ENCODE results near the gene CSKMT.

CSKMT gene

DNA sequence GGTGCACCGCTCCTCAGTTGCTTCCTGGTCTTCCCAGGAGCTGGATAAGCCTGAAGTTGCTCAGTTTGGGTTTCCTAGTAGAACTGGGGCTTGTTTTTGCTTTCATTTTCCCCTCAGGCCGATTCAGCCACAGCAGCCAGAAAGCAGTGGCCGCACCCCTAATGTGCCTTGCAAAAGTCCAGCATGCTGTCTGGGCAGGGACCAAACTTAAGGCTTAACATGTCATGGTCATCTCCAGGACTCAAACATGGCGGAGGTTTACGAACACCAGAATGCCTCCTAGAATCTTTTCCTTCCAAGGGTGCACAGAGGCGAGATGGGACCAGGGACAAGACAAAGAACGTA lies 44.9 kb downstream of the CSKMT start:
- H2AK5ac ChIP-seq (ENCODE audit: low read length): peak overlapping the region; percentile 20
- peaks cover 5% of the 10 kb centered on the region for H3K36me3 ChIP-seq (ENCODE audit: control insufficient read depth, insufficient read depth, low read length)
- peaks cover 8% of the 10 kb centered on the region for H3K79me2 ChIP-seq (ENCODE audit: control insufficient read depth, insufficient read depth, low read length)
- no peak overlapping the region for H3K23ac ChIP-seq (ENCODE audit: low read length)
- peak overlapping the region; percentile 71 for H2BK5ac ChIP-seq (ENCODE audit: low read length)
- DNase-seq: no peak
- no peak overlapping the region for H4K8ac ChIP-seq (ENCODE audit: low read depth, low read length)
- H3K18ac ChIP-seq (ENCODE audit: low read length): peak overlapping the region; percentile 65
- H2BK15ac ChIP-seq (replicated peaks; ENCODE audit: low read depth): no peak overlapping the region
- H3K79me1 ChIP-seq (ENCODE audit: low read length): peaks cover 5% of the 10 kb centered on the region
- no CpG with 5 or more reads among the region's 7 CpGs for WGBS (ENCODE audit: extremely low coverage, insufficient coverage, low lambda C conversion rate)
- no peak overlapping the region for H2BK120ac ChIP-seq (ENCODE audit: low read depth, low read length)
- peak overlapping the region; percentile 87 for H3K27ac ChIP-seq (ENCODE audit: low read depth, low read length)
- peak overlapping the region; percentile 89 for H3K9ac ChIP-seq (ENCODE audit: low read length)
- H3K4me1 ChIP-seq (ENCODE audit: control insufficient read depth, low read depth, low read length): peaks cover 13% of the 10 kb centered on the region
- H3K27me3 ChIP-seq (ENCODE audit: insufficient read depth, low read length, poor library complexity): no peaks in the 10 kb centered on the region
- H3K4me2 ChIP-seq (ENCODE audit: low read length): peak overlapping the region; percentile 64
- no peak overlapping the region for H3K4me3 ChIP-seq (ENCODE audit: low read length)
- peak overlapping the region; percentile 96 for H4K5ac ChIP-seq (ENCODE audit: low read length)
- H3K56ac ChIP-seq (ENCODE audit: low read length): peak overlapping the region; percentile 96
- peak overlapping the region; percentile 89 for H3K4ac ChIP-seq (ENCODE audit: low read depth, low read length)

DNA sequence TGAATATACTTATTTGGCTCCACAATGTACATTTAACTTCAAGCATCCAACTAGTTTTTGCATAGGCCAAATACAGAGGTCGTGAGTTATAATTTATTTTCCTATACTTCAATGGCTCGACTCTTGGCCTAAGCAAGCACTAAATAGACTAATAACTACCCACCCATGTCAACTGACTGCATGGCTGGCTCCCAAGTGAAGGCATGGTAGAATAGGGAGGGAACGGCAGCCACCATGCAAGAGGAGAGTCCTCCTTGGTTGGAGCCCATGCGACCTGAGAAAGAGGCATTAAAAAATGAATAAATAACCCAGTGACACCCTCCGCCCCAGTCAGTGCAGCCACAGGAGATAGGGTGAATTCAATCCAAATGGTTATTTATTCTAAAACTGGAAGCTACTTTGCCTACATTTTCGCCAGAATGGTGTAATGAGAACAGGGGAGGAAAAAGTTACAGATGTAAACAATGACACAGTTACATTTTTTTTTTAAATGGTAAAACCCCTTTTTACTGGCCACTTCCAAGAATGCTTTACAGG lies 47.2 kb downstream of the CSKMT start:
- H3K4me3 ChIP-seq (ENCODE audit: low read length): no peak overlapping the region
- H3K18ac ChIP-seq (ENCODE audit: low read length): no peak overlapping the region
- H2BK5ac ChIP-seq (ENCODE audit: low read length): no peak overlapping the region
- no peak overlapping the region for H3K23ac ChIP-seq (ENCODE audit: low read length)
- H4K8ac ChIP-seq (ENCODE audit: low read depth, low read length): no peak overlapping the region
- H3K36me3 ChIP-seq (ENCODE audit: control insufficient read depth, insufficient read depth, low read length): peaks cover 13% of the 10 kb centered on the region
- no peaks in the 10 kb centered on the region for H3K79me2 ChIP-seq (ENCODE audit: control insufficient read depth, insufficient read depth, low read length)
- no peak overlapping the region for H3K4ac ChIP-seq (ENCODE audit: low read depth, low read length)
- peaks cover 13% of the 10 kb centered on the region for H3K4me1 ChIP-seq (ENCODE audit: control insufficient read depth, low read depth, low read length)
- DNase-seq: no peak
- H3K27ac ChIP-seq (ENCODE audit: low read depth, low read length): no peak overlapping the region
- no peak overlapping the region for H3K4me2 ChIP-seq (ENCODE audit: low read length)
- peaks cover 1% of the 10 kb centered on the region for H3K79me1 ChIP-seq (ENCODE audit: low read length)
- H2AK5ac ChIP-seq (ENCODE audit: low read length): no peak overlapping the region
- WGBS (ENCODE audit: extremely low coverage, insufficient coverage, low lambda C conversion rate): no CpG with 5 or more reads among the region's 6 CpGs
- H2BK120ac ChIP-seq (ENCODE audit: low read depth, low read length): no peak overlapping the region
- H2BK15ac ChIP-seq (replicated peaks; ENCODE audit: low read depth): no peak overlapping the region
- no peak overlapping the region for H3K56ac ChIP-seq (ENCODE audit: low read length)
- H4K5ac ChIP-seq (ENCODE audit: low read length): no peak overlapping the region
- no peaks in the 10 kb centered on the region for H3K27me3 ChIP-seq (ENCODE audit: insufficient read depth, low read length, poor library complexity)
- H3K9ac ChIP-seq (ENCODE audit: low read length): no peak overlapping the region

DNA sequence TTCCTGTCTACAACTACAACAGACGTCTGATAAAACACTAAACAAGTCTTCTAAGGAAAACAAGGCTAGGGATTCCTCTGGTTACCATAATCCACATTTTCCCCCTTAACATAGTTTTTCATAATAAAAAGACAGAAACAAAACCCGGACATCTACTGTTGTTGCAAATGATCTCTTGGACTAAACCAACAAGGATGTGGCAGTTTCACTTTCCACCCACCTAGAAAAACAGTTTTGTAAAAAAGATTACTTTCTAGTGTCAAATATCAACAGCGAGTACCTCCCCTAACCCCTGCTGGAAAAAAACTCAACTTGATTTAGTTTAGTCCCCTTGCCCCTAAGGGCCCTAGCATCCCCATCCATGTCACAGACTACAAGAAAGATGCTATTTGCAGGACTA lies 47.7 kb downstream of the CSKMT start:
- peaks cover 15% of the 10 kb centered on the region for H3K36me3 ChIP-seq (ENCODE audit: control insufficient read depth, insufficient read depth, low read length)
- no CpG with 5 or more reads among the region's 3 CpGs for WGBS (ENCODE audit: extremely low coverage, insufficient coverage, low lambda C conversion rate)
- H4K8ac ChIP-seq (ENCODE audit: low read depth, low read length): no peak overlapping the region

GRCh38 chr11:62713343-62713742 lies 48.2 kb downstream of the CSKMT start:
- no peak overlapping the region for H2BK120ac ChIP-seq (ENCODE audit: low read depth, low read length)
- H3K79me1 ChIP-seq (ENCODE audit: low read length): peaks cover 1% of the 10 kb centered on the region
- WGBS (ENCODE audit: extremely low coverage, insufficient coverage, low lambda C conversion rate): no CpG with 5 or more reads among the region's 2 CpGs
- no peak overlapping the region for H2BK15ac ChIP-seq (replicated peaks; ENCODE audit: low read depth)
- H3K56ac ChIP-seq (ENCODE audit: low read length): no peak overlapping the region
- DNase-seq: peak; percentile 50
- H3K4me1 ChIP-seq (ENCODE audit: control insufficient read depth, low read depth, low read length): peaks cover 9% of the 10 kb centered on the region
- H3K27ac ChIP-seq (ENCODE audit: low read depth, low read length): no peak overlapping the region
- no peak overlapping the region for H3K23ac ChIP-seq (ENCODE audit: low read length)
- H3K4me3 ChIP-seq (ENCODE audit: low read length): no peak overlapping the region
- no peak overlapping the region for H4K8ac ChIP-seq (ENCODE audit: low read depth, low read length)
- H3K79me2 ChIP-seq (ENCODE audit: control insufficient read depth, insufficient read depth, low read length): no peaks in the 10 kb centered on the region
- H3K18ac ChIP-seq (ENCODE audit: low read length): no peak overlapping the region
- H3K27me3 ChIP-seq (ENCODE audit: insufficient read depth, low read length, poor library complexity): no peaks in the 10 kb centered on the region
- H3K4ac ChIP-seq (ENCODE audit: low read depth, low read length): no peak overlapping the region
- no peak overlapping the region for H3K4me2 ChIP-seq (ENCODE audit: low read length)
- no peak overlapping the region for H2AK5ac ChIP-seq (ENCODE audit: low read length)
- no peak overlapping the region for H2BK5ac ChIP-seq (ENCODE audit: low read length)
- H3K9ac ChIP-seq (ENCODE audit: low read length): no peak overlapping the region
- H4K5ac ChIP-seq (ENCODE audit: low read length): no peak overlapping the region
- peaks cover 15% of the 10 kb centered on the region for H3K36me3 ChIP-seq (ENCODE audit: control insufficient read depth, insufficient read depth, low read length)

More for the DNA sequence above, 47.7 kb downstream of the CSKMT start:
- Histone ChIP-seq H2BK5ac (ENCODE audit: low read length) (no peak overlapping the region), H3K4me3 (ENCODE audit: low read length) (no peak overlapping the region), H3K56ac (ENCODE audit: low read length) (no peak overlapping the region), H3K27ac (ENCODE audit: low read depth, low read length) (no peak overlapping the region), H3K4me1 (ENCODE audit: control insufficient read depth, low read depth, low read length) (peaks cover 12% of the 10 kb centered on the region), H2BK120ac (ENCODE audit: low read depth, low read length) (no peak overlapping the region), H2AK5ac (ENCODE audit: low read length) (no peak overlapping the region), H2BK15ac (replicated peaks; ENCODE audit: low read depth) (no peak overlapping the region), H3K23ac (ENCODE audit: low read length) (no peak overlapping the region), H4K5ac (ENCODE audit: low read length) (no peak overlapping the region), H3K4ac (ENCODE audit: low read depth, low read length) (no peak overlapping the region), H3K4me2 (ENCODE audit: low read length) (no peak overlapping the region), H3K79me2 (ENCODE audit: control insufficient read depth, insufficient read depth, low read length) (no peaks in the 10 kb centered on the region), H3K79me1 (ENCODE audit: low read length) (peaks cover 1% of the 10 kb centered on the region), H3K9ac (ENCODE audit: low read length) (no peak overlapping the region), H3K27me3 (ENCODE audit: insufficient read depth, low read length, poor library complexity) (no peaks in the 10 kb centered on the region), H3K18ac (ENCODE audit: low read length) (no peak overlapping the region)
- DNase-seq: no peak

DNA sequence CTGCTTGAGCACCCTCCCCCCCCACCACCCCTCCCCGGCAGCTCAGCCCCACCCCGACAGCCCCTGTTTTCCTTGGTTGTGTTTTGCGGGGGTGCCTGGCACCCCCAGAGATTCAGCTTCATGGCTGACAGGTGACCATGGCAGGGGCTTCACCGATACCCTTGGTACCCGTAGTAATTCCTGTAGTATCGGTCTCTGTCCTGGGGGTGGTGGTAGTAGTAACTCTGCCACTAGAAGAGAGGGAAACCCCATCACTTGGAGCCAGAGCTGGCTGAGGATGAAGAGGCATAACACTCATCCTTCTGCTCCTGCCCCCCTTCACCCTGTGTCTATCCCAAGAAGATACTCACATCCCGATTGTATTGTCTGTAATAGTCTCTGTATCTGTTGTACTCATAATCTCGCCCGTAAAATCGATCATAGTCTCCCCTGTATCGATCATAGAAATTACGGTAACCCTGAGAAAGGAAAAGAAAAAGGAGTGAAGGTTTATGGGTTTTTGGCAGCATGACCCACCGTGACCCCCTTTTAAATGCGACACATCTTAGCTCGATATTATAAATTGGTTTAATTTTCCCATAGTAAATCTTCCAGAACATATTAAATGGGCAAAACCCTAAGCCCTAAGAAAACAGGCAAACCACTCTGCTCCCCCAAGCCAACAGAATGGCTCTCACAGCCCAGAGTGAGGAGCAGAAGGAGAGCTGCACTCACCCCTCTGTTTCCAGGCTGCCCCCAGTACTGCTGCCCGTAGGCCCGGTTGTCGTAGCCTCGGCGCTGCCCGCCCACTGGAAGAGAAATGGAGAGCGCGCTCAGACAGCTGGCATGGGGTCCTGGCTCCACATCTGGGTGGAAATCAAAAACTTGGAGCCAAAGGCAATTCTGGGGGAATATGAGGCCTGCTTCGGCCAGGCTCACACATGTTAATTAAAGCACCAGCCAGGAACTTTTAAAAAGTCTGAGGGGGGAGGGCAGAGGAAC lies 50.3 kb downstream of the CSKMT start:
- Histone ChIP-seq H3K79me1 (ENCODE audit: low read length) (peaks cover 1% of the 10 kb centered on the region), H3K36me3 (ENCODE audit: control insufficient read depth, insufficient read depth, low read length) (peaks cover 23% of the 10 kb centered on the region), H2BK120ac (ENCODE audit: low read depth, low read length) (no peak overlapping the region), H4K8ac (ENCODE audit: low read depth, low read length) (no peak overlapping the region), H3K4ac (ENCODE audit: low read depth, low read length) (no peak overlapping the region), H3K4me1 (ENCODE audit: control insufficient read depth, low read depth, low read length) (no peaks in the 10 kb centered on the region), H3K79me2 (ENCODE audit: control insufficient read depth, insufficient read depth, low read length) (no peaks in the 10 kb centered on the region), H3K9ac (ENCODE audit: low read length) (no peak overlapping the region), H3K27me3 (ENCODE audit: insufficient read depth, low read length, poor library complexity) (no peaks in the 10 kb centered on the region), H2BK5ac (ENCODE audit: low read length) (no peak overlapping the region), H3K27ac (ENCODE audit: low read depth, low read length) (no peak overlapping the region), H3K4me3 (ENCODE audit: low read length) (no peak overlapping the region), H3K23ac (ENCODE audit: low read length) (no peak overlapping the region), H3K4me2 (ENCODE audit: low read length) (no peak overlapping the region), H3K18ac (ENCODE audit: low read length) (no peak overlapping the region), H2AK5ac (ENCODE audit: low read length) (no peak overlapping the region), H2BK15ac (replicated peaks; ENCODE audit: low read depth) (no peak overlapping the region), H3K56ac (ENCODE audit: low read length) (no peak overlapping the region), H4K5ac (ENCODE audit: low read length) (no peak overlapping the region)
- WGBS (ENCODE audit: extremely low coverage, insufficient coverage, low lambda C conversion rate): no CpG with 5 or more reads among the region's 24 CpGs
- DNase-seq: peak; percentile 24

Measured in mesendoderm (in vitro differentiated cells).